Stimulated activated CD8-positive, alpha-beta memory T cell treated with anti-CD3 and anti-CD28 coated beads, Interleukin-2, amount 100 ng/mL, for 1 hour (primary cell): ENCODE measurements around the gene AGAP6.
"Not testable (repeated sequence)": the region's sequence is repeated elsewhere in the genome, so short reads cannot be mapped to it uniquely, and the experiment has no call there.

Source experiments
- DNase-seq, 2 donors: peaks; one replicate each; pipeline ENCODE4 v3.0.0-alpha.2; 2020; ENCODE audit warnings: low read depth in 2 of 2

The AGAP6 gene

DNA sequence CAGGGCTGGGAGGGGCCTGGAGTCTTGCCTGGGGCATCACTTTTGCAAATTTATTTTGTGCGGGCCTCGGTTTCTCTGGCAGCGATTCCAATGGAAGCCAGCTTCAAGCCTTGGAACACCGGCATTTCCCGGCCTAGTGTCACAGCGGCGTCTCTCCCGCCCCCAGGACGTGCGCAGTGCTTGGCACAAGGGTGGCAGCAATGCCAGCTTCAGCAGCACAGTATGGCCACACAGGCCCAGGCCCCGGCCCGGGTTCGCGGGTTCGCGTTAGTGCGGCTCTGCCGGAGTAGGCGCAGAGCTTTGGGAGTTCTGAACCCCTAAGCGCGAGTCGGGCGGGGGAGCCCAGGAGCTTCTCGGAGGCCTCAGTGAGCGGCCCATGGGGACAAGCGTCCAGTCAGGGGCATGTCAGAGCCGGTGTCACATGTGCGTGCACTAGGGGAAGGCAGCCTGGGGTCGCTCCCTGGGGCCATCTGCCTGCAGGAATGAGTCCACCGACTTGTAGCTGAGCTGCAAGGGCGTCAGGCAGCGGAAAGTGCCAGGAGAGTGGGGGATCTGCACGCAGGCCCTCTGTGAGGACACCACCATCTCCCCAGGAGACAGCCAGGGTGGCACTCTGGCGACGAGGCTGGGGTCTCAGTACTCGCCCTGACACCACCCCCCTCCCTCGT lies 36.6 kb downstream of the AGAP6 start:
- DNase-seq: not testable (repeated sequence)

DNA sequence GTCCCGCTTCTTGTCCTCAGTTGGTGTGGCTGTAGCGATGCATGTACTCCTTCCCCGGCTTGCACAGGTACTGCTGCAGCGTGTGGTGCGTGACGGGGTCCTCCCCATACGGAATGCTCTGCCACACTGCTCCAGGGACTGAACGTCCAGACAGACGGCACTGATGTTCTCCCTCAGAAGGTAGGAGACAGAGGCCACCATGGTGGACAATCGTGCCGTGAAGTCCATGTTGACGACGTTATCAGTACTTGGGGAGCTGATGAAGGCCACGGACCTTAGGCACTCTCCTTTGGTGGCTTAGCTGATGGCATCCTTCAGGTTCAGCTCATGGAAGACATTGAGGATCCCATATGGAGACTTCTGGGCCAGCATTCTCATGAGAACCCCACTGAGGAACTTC lies 37.4 kb downstream of the AGAP6 start:
- DNase-seq: no peak

DNA sequence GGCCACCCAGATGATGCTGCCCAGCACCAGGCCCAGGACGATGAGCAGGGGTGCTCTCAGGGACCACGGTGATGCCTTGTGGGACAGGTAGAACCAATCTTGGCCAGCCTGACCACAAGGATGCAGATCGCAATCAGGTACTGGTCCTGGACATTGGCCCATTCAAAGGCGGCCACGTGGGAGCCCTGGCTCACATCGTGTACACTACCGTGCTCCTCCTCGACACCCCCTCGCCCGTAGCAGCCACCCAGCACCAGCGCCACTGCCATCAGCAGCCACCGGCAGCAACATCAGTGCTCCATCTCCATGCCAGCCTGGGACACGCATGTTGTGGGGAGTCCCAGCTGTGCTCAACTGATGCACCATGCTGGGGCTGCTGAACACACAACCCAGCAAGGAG lies 39.0 kb downstream of the AGAP6 start:
- DNase-seq: no peak

DNA sequence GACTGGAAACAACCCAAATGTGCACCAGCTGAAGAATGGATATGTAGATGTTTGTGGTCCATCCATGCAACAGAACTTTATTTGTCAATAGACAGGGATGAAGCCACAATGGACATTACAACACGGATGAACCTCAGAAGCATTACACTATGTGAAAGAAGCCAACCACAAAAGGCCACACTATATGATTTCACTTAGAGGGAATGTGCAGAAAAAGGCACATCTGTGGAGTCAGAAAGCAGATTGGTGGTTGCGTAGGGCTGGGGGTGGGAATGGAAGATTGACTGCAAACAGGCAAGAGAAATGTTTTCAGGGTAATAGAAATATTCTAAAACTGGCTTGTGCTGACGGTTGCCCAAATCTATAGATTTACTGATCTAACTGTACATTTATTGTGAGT lies 45.3 kb downstream of the AGAP6 start:
- no peak for DNase-seq

DNA sequence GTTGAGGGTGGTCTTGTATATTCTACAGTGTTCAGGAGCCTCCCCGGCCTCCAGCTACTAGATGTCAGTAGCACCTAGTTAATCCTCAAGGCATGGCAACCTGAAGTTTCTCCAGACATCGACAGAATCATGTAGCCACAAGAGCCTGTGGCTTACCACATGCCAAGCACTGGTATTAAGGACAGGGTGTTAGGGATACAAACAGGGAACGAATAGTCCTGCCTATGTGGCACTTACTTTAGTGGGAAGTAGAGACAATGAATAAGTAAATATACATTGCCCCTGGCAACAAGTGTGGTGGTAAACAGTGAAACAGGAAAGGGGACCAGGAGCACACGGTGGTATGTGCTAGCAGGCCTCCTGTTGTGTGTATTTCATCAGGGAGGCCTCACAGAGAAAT lies 47.1 kb downstream of the AGAP6 start:
- not testable (repeated sequence) for DNase-seq

DNA sequence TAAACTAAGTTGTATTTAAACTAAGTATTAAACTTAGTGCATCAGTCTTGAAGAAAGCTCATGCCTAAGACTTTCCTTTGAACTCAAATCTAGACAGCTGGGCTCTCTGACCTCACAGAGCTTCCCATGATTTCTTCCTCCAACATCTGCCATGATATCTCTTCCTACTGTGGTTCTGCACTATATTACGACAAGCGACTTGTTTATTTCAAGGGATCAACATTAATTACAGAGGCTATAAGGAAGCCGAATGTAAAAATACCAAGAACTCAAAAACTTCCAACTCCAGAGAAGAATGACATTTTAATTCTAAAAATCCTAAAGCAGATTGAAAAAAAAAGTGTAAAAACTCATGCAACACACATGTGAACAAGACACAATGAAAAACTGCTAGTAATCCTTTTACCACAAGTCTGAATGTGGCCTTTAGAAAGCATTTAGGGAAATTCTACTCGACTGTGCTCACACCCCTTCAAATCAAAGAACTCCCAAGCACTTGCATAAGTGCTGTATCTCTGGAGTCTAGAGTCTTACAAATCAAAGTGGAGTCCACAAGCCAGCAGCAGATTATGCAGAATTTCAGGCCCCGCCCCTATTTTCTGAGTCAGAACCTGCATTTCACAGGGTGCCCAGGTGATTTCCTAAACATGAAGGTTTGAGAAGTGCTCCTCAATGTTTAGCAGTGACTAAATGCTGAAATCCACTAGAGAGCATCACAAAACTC lies 56.9 kb downstream of the AGAP6 start:
- DNase-seq: no peak

DNA sequence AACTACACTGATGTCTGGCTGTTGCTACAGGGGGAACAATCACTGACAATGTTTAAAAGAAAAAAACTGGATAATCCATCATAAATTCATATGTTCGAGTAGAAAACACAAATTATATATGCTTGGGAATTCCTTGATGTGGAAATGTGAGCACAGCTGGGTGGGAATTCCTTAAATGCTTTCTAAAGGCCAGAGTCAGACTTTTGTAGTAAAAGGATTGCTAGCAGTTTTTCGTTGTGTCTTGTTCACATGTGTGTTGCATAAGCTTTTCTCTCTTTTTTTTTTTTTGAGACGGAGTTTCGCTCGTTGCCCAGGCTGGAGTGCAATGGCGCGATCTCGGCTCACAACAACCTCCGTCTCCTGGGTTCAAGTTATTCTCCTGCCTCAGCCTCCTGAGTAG lies 58.3 kb downstream of the AGAP6 start:
- not testable (repeated sequence) for DNase-seq

DNA sequence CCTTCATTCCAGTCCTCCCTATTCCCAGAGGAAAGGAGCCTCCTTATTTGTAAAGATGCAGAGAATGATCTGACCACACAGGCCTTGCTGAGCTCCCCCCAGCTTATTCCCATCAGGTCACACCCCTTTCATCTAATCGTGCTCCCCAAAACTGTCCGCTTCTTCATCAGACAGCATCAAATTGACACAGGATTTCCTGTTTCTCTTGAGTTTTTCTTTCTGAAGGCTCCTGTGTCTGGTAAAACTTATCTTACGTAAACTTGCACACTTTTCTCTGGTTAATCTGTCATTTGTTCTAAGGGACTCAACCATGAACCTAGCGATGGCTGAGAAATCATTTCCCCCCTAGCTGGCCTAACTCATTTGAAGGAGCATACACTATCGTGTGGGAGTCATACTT lies 59.4 kb downstream of the AGAP6 start:
- not testable (repeated sequence) for DNase-seq

DNA sequence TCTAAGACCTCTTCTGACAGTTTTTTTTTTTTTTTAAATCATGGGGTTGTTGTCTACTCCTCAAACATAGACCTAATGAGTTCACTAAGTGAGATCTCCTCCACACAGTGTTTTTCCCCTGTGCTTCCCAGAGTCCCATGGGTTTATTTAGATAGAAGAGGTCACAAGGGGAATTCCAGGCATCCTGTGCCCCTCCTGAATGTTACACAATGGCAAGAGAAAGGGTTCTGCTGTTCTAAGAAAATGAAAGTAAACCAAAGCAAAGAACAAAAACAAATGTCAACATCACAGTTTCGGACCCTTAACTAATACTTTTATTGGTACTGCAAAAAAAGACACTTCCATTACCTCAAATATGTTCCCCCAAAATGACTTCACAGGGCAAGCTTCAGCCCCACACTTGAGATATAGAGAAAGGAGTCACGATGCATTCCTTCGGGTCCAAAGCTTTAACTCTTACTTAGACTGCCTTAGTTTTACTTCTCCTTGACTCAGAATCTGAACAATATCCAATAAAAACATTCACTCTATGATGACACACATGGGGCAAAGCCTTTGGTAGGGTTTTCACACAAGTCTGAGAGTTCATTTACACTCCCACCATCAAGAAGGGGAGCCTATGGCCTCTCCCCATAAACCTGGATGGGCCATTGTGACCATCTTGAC lies 63.9 kb downstream of the AGAP6 start:
- DNase-seq: not testable (repeated sequence)

DNA sequence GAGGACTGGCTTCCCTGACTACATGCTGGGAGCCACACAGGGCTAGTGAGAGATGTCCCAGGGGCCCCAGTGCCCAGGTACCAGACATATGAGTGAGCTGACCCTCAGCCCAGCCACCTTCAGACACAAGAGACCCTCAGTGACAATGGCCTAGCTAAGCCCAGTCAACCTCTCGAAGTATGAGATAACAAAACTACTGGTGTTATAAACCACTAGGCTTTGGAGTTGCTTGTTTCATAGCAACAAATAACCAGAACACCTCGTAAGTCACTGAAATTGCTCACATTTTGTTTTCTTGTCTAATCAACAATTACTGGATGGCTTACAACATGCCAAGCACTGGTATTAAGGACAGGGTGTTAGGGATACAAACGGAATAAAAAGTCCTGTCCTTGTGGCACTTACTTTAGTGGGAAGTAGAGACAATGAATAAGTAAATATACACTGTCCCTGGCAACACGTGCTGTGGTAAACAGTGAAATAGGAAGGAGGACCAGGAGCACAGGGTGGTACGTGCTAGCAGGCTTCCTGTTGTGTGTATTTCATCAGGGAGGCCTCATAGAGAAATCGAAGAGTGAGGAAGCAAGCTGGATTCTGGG lies 64.7 kb downstream of the AGAP6 start:
- not testable (repeated sequence) for DNase-seq

DNA sequence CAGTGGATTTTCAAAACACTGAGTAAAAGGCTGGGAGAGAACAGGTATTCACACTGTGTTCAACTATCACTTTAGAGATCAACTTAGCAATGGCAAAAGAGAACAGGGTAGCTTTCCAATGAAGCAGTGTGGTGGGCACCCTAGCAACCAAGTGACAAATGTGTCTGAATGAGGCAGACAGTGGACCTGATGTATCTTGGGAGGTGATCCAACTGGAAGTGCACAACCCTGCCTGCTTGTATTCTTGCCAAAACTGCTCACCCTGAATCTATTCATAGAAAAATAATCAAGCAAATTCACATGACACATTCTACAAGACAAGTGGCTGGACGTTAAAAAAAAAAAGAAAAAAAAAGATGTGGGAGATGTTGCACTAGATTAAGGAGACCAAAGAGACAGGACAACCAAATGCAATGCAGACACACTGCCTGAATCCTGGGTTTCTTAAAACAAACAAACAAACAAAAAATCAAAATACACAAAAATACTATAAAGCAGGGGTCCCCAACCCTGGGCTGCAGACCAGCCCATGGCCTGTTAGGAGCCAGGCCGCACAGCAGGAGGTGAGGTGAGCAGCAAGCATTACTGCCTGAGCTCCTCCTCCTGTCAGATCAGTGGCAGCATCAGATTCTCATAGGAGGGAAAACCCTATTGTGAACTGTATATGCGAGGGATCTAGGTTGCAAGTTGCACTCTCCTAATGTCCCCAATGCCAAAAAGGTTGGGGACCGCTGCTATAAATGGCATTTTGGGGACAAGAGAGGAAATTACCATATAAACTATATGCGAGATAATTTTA lies 67.5 kb downstream of the AGAP6 start:
- DNase-seq: not testable (repeated sequence)

DNA sequence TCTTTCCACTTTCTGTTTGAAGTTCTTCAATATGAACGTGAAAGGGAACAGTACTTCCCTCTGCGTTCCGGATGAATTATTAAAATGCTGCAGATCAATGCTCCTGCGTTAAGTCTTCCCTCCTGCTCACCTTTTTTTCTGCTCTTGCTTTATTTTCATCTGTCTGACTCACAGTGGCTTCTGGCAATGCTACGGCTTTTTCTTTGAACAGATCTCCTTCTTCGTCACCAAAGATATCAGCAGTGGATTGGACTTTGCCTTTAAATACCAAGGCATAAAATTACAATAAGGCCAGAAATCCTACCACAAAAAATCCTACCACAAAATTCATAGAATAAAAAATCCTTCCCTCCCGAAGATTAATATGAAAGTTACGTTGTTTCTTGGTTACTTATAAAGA lies 68.4 kb downstream of the AGAP6 start:
- DNase-seq: not testable (repeated sequence)

DNA sequence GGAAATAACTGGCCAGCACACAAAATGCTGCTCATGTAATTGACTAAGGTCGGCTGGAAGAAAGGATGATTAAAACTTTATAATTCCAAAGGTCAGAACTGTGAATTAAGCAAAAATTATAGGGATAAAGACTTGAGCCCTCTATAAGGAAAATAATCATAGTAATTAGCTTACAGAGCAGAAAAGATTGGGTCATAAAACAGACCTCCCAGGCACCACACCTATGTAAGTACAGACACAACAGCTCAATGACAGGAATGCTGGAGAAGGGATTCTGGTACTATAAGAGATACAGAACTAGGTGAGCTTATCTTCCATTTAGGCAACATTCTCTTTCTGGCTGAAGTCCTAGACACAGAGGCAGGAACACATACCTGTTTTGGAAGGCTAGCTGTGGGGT lies 70.5 kb downstream of the AGAP6 start:
- not testable (repeated sequence) for DNase-seq

DNA sequence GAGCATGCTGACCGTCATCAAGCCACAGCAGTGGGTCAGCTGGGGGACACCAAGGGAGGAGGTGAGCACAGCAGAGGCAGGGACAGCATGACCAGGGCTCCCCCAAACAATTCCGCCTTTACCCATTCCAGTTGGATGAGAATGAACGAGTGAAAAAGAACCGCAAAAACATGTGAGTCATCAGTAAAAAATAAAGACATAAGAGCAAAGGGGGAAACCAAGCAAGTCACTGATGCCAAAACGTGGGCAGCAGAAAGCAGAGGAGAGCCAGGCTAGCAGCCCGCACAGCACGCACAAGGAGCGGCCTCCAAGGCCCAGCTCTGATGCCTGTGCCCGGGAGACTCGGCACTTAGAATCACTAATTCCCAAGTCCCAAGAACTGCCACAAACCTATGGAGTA lies 71.7 kb downstream of the AGAP6 start:
- DNase-seq: not testable (repeated sequence)
